Vagina (tissue), 2 donors: Measurements from ENCODE around the gene DOCK4. TPM values are rescaled to one million over a fixed set of nuclear protein-coding genes. Genes with fewer than 3 reads are reported as not detected.

Source experiments
- DNase-seq, 2 donors: peaks; one replicate each; pipeline ENCODE4 v3.0.0-alpha.2; 2017; ENCODE audit errors: extremely low spot score in 2 of 2
- H3K27ac ChIP-seq: fragments of 200-600 bp; sonication (generic); one replicate; pipeline ENCODE4 v1.5.1; 2019
- H3K27me3 ChIP-seq: fragments of 200-600 bp; sonication (generic); one replicate; pipeline ENCODE4 v1.5.1; 2019
- H3K36me3 ChIP-seq, 2 donors: fragments of 200-600 bp; sonication (generic); one replicate each; pipeline ENCODE4 v1.5.1; 2017 to 2019
- H3K4me1 ChIP-seq: fragments of 200-600 bp; sonication (generic); one replicate; pipeline ENCODE4 v1.5.1; 2019
- H3K4me3 ChIP-seq, 2 donors: fragments of 200-600 bp; sonication (generic); 1 replicate in 1 of 2; 2 replicates in 1 of 2; pipeline ENCODE4 v1.5.1; 2016 to 2019
- H3K9me3 ChIP-seq: fragments of 200-600 bp; sonication (generic); one replicate; pipeline ENCODE4 v1.5.1; 2019
- POLR2A ChIP-seq, 2 donors: fragments of 450-650 bp; IDR thresholded peaks; one replicate each; pipeline ENCODE4 v1.6.1; 2017; ENCODE audit warnings: antibody characterized with exemption in 2 of 2, mild to moderate bottlenecking in 2 of 2, moderate library complexity in 2 of 2
- POLR2AphosphoS5 ChIP-seq, 2 donors: sonication (generic); formaldehyde crosslinking; IDR thresholded peaks; one replicate each; pipeline ENCODE4 v1.9.0; 2017; ENCODE audit warnings: antibody characterized with exemption in 2 of 2, mild to moderate bottlenecking in 2 of 2, low read depth in 1 of 2; ENCODE audit not compliant: insufficient read depth in 1 of 2
- intact Hi-C: fragments of 100-400 bp; cut with DNase I; formaldehyde crosslinking; loops from one replicate; pipeline ENCODE4 v1.15.1; 2023
- total RNA-seq: library from RNA; depleted of rRNA; stranded (reverse); fragments of >200 nt; gene quantifications from one replicate; pipeline ENCODE4 v1.2.3, GENCODE V29; 2016
- TF ChIP-seq, protein P1 (sequence below), 3 experiments: fragments of 450-650 bp in 2 of 3; fragments of 200-600 bp in 1 of 3; sonication (generic) in 1 of 3; IDR thresholded peaks; one replicate each; pipeline ENCODE4 v1.5.1; 2017 to 2019; ENCODE audit warnings: antibody characterized with exemption in 3 of 3, mild to moderate bottlenecking in 2 of 3, moderate library complexity in 2 of 3

DOCK4 gene
- total RNA-seq, 1 donor from 2014 or later: 40.3 TPM

DNA sequence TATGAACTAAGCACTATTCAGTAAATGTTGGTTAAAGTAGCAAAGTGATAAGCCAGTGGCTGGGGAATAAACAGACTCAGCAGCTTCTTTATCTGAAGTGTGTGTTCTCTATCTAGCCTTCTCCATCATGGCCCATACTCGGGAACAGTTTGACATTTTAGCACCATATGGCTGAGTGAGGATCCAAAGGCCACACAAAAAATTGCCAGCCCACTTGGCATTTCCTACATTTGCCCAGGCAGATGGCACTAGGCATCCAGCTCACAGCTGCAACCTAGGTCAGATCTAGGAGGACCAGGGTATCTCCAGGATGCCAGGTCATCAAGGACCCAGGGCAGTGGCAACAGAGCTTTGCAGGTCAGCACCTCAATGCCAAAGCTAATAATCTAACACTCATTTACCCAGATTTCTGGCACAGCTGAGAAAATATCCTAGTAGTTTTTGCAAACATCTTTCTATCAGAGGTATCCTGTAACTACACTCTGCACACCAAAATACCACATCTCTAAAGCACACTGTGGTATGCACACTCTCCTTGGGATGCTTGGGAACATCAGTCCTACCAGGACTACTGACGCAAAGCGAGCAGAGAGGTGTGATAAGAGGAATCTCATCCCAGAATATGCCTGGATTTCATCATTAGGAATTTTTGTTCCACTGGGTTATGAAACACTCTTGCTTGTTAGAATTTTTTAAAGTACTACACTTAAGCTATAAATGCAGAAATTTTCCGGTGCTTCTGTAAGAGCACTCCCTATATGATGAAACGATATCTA, 61.7 kb downstream of the DOCK4 start:
- no peak overlapping the region for H3K27ac ChIP-seq
- no peaks in the 10 kb centered on the region for H3K9me3 ChIP-seq
- no peak for TF ChIP-seq POLR2A (IDR thresholded peaks at IDR 0.05)
- TF ChIP-seq, protein P1, sequence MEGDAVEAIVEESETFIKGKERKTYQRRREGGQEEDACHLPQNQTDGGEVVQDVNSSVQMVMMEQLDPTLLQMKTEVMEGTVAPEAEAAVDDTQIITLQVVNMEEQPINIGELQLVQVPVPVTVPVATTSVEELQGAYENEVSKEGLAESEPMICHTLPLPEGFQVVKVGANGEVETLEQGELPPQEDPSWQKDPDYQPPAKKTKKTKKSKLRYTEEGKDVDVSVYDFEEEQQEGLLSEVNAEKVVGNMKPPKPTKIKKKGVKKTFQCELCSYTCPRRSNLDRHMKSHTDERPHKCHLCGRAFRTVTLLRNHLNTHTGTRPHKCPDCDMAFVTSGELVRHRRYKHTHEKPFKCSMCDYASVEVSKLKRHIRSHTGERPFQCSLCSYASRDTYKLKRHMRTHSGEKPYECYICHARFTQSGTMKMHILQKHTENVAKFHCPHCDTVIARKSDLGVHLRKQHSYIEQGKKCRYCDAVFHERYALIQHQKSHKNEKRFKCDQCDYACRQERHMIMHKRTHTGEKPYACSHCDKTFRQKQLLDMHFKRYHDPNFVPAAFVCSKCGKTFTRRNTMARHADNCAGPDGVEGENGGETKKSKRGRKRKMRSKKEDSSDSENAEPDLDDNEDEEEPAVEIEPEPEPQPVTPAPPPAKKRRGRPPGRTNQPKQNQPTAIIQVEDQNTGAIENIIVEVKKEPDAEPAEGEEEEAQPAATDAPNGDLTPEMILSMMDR (IDR thresholded peaks at IDR 0.05): no peak
- TF ChIP-seq POLR2AphosphoS5 (IDR thresholded peaks at IDR 0.05; ENCODE audit: insufficient read depth in 1 of 2, low read depth in 1 of 2): no peak
- no peak for DNase-seq
- H3K4me1 ChIP-seq: peaks cover 13% of the 10 kb centered on the region
- H3K36me3 ChIP-seq: no peaks in the 10 kb centered on the region
- H3K27me3 ChIP-seq: no peaks in the 10 kb centered on the region
- intact Hi-C loops: no loop called here
- no peak overlapping the region for H3K4me3 ChIP-seq

DNA sequence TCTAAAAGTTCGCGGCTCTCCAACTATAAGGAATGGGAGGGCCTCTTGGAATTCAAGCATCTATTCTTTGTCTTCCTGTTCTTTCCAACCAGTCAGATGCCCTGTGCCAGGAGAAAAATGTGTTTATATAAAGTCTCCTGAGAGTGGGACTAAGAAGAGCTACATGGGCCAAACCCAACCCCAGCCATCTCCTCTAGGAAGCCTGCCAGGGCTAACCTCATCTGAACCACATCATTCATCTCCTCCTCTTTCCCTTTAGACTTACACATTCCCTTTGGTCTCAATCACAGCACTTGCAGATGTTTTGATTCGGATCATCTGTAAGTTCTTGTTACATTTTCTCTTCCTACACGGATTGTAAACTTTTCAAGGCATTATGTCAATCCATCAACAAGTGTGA, 62.6 kb downstream of the DOCK4 start:
- intact Hi-C loops: no loop called here
- H3K36me3 ChIP-seq: no peaks in the 10 kb centered on the region
- TF ChIP-seq, protein P1 (IDR thresholded peaks at IDR 0.05): no peak
- TF ChIP-seq POLR2AphosphoS5 (IDR thresholded peaks at IDR 0.05; ENCODE audit: insufficient read depth in 1 of 2, low read depth in 1 of 2) (no peak), POLR2A (IDR thresholded peaks at IDR 0.05) (no peak)
- no peaks in the 10 kb centered on the region for H3K27me3 ChIP-seq
- no peak overlapping the region for H3K27ac ChIP-seq
- H3K4me1 ChIP-seq: peaks cover 13% of the 10 kb centered on the region
- H3K4me3 ChIP-seq: no peak overlapping the region
- H3K9me3 ChIP-seq: no peaks in the 10 kb centered on the region
- no peak for DNase-seq

DNA sequence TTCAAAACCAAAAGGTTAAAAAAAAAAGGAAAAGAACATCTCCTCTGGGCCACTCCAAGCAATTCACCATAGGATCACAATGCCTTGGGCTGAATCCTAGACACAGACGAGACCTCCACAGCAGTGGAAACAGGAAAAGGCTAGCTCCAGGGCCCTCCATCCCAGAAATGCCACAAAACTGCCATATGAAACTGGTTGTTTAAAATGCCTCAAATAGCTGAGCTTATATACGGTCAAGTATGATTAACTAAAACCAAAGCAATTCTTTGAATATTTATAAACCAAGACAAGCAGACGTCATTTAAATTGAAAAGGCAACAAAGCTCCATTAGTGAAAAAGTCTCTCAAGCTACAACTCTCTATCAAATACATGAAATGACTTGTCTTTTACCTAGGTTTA, 63.1 kb downstream of the DOCK4 start:
- no peak for TF ChIP-seq POLR2A (IDR thresholded peaks at IDR 0.05)
- peaks cover 17% of the 10 kb centered on the region for H3K4me1 ChIP-seq

DNA sequence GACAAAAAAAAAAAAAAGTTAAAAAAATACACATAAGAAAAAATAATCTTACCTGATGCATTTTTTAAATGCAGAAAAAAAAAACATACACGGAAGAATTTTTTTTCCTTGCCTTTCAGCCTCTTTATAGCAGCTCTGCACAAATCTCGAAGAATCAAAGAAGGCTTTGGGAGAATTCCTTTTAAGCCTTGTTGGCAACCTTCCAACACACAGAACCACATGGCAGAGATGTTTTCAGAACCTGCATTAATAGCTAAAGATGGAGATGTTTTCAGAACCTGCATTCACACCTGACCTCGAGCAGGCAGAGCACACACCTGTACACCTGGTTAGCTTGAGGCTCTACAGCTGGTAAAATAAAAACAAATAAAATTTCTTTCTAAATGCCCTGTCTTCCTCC, 65.6 kb downstream of the DOCK4 start:
- no peaks in the 10 kb centered on the region for H3K36me3 ChIP-seq
- TF ChIP-seq POLR2AphosphoS5 (IDR thresholded peaks at IDR 0.05; ENCODE audit: insufficient read depth in 1 of 2, low read depth in 1 of 2): no peak
- TF ChIP-seq, protein P1 (IDR thresholded peaks at IDR 0.05): no peak
- TF ChIP-seq POLR2A (IDR thresholded peaks at IDR 0.05): no peak
- no peaks in the 10 kb centered on the region for H3K27me3 ChIP-seq
- H3K27ac ChIP-seq: no peak overlapping the region
- no peaks in the 10 kb centered on the region for H3K9me3 ChIP-seq
- no peak overlapping the region for H3K4me3 ChIP-seq
- DNase-seq: no peak
- intact Hi-C loops: no loop called here
- H3K4me1 ChIP-seq: peaks cover 41% of the 10 kb centered on the region

More for the DNA sequence above, 63.1 kb downstream of the DOCK4 start:
- H3K4me3 ChIP-seq: no peak overlapping the region
- no peaks in the 10 kb centered on the region for H3K9me3 ChIP-seq
- no peak for DNase-seq
- no peaks in the 10 kb centered on the region for H3K36me3 ChIP-seq
- intact Hi-C loops: no loop called here
- H3K27ac ChIP-seq: no peak overlapping the region
- no peaks in the 10 kb centered on the region for H3K27me3 ChIP-seq

DNA sequence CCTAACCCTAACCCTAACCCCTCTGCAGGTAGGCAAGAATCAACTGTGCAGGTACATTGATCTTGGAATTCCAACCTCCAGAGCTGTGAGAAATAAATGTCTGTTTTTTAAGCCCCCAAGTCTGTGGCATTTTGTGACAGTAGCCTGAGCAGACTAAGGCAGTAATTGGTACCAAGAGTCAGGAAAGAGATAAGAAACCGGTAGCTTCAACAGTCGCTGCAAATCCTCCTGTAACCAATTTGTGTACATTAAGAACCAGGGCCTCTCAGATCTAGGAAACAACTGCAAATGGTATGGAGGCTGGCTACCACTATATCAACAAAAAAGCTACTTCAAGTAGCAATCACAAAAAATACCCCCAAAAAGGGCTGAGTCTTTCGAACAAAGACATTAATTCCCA, 67.3 kb downstream of the DOCK4 start:
- intact Hi-C loops: no loop called here
- DNase-seq: no peak
- H3K9me3 ChIP-seq: no peaks in the 10 kb centered on the region
- H3K27me3 ChIP-seq: no peaks in the 10 kb centered on the region
- H3K4me3 ChIP-seq: no peak overlapping the region
- no peak overlapping the region for H3K27ac ChIP-seq
- peaks cover 38% of the 10 kb centered on the region for H3K4me1 ChIP-seq
- TF ChIP-seq POLR2A (IDR thresholded peaks at IDR 0.05) (no peak), POLR2AphosphoS5 (IDR thresholded peaks at IDR 0.05; ENCODE audit: insufficient read depth in 1 of 2, low read depth in 1 of 2) (no peak)
- TF ChIP-seq, protein P1 (IDR thresholded peaks at IDR 0.05): no peak
- no peaks in the 10 kb centered on the region for H3K36me3 ChIP-seq
